ENCODE results near the gene ZSWIM4. TPM values are rescaled to one million over a fixed set of nuclear protein-coding genes. Genes with fewer than 3 reads are reported as not detected.

Gene ZSWIM4
- total and polyA plus RNA-seq, 8 donors: 5.5 to 14.3 (median 7.7) TPM

DNA sequence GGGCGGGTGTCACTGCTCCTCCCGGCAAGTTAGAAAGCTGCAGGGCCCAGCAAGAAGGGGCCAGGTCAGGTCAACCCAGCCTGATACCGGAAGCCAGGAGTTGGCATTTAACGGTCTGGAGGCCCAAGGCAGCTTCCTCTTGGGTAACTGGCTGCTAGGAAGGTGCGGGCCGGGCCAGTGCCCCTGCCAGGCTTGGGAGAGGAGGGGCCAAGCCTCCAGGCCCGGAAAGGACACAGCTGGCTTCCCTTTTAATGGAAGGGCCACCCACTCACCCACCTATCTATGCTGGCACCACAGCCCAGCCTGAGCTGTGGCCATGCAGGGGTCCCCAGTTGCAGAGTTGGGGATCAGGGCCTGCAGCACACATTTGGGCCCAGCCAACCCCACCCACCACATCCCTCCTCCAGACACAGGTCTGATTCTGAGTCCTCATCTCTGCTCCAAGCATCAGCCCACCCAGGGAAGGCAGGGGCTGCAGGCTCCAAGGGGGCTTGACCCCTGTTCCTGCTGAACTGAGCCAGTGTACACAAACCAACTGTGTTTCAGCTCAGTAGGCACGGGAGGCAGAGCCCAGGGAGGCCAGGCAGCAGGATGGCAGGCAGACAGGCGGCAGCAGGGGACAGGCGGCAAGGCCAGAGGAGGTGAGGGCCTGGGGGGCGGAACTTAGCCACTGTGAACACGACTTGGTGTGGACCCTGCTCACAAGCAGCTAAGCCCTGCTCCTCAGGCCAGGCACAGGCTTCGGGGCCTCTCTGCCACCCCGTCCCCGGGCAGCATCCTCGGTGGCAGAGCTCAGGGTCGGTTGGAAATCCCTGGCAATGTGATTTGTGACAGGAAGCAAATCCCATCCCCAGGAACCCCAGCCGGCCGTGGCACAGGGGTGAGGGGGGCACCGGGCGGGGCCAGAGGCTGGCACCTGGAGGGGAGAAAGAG lies 40.8 kb downstream of the ZSWIM4 start:
- Histone ChIP-seq H3K4me3 (peak overlapping the region in 1 of 2 donors; percentile 56), H3K36me3 (peaks cover 0 to 58% of the 10 kb centered on the region in 2 donors), H3K9me3 (no peaks in the 10 kb centered on the region), H3K27me3 (no peaks in the 10 kb centered on the region), H3K27ac (peak overlapping the region; percentile 86 to 99), H3K4me1 (peaks cover 44 to 79% of the 10 kb centered on the region in 2 donors)
- intact Hi-C loops (cut with DNase I): no loop called here
- peak in 2 of 4 donors; percentile 75 to 93 for DNase-seq
- no peak for ATAC-seq
- TF ChIP-seq, protein P1, sequence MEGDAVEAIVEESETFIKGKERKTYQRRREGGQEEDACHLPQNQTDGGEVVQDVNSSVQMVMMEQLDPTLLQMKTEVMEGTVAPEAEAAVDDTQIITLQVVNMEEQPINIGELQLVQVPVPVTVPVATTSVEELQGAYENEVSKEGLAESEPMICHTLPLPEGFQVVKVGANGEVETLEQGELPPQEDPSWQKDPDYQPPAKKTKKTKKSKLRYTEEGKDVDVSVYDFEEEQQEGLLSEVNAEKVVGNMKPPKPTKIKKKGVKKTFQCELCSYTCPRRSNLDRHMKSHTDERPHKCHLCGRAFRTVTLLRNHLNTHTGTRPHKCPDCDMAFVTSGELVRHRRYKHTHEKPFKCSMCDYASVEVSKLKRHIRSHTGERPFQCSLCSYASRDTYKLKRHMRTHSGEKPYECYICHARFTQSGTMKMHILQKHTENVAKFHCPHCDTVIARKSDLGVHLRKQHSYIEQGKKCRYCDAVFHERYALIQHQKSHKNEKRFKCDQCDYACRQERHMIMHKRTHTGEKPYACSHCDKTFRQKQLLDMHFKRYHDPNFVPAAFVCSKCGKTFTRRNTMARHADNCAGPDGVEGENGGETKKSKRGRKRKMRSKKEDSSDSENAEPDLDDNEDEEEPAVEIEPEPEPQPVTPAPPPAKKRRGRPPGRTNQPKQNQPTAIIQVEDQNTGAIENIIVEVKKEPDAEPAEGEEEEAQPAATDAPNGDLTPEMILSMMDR (IDR thresholded peaks at IDR 0.05): no peak

DNA sequence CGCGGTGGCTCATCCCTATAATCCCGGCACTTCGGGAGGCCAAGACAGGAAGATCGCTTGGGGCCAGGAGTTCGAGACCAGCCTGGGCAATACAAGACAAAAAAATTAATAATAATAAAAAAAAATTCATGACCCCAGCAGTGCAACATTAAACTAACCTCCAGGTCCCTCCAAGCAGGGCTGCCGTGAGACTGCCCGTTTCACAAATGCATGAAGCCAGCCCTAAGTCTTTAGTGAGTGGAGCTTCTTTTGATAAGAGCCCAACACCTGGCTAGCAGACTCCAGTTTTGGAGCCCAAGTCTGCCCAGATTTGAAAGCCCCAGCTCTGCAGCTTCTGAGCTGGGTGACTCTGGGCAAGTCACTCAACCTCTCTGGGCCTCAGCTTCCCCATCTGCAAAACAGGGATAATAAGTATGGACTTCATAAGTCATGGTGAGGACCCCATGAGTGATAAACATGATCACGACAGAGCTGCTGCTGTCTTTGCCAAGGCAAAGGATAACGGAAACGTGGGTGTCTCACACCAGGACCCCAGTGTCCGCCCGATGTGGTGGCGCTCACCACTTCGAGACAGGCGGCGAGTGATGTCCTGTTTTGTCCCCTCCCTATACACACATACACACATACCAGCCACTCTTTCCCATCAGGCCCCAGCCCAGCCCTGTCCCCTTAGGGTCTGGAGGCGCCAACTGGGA lies 43.3 kb downstream of the ZSWIM4 start:
- Histone ChIP-seq H3K27me3 (no peaks in the 10 kb centered on the region), H3K9me3 (no peaks in the 10 kb centered on the region), H3K4me3 (peak overlapping the region; percentile 56 to 96), H3K4me1 (peaks cover 50 to 73% of the 10 kb centered on the region in 2 donors), H3K27ac (peak overlapping the region; percentile 98 to 99), H3K36me3 (peaks cover 0 to 51% of the 10 kb centered on the region in 2 donors)
- no peak for DNase-seq
- ATAC-seq: no peak
- TF ChIP-seq, protein P1 (IDR thresholded peaks at IDR 0.05): peak in 1 of 2 donors; percentile 3
- intact Hi-C loops (cut with DNase I): no loop called here

DNA sequence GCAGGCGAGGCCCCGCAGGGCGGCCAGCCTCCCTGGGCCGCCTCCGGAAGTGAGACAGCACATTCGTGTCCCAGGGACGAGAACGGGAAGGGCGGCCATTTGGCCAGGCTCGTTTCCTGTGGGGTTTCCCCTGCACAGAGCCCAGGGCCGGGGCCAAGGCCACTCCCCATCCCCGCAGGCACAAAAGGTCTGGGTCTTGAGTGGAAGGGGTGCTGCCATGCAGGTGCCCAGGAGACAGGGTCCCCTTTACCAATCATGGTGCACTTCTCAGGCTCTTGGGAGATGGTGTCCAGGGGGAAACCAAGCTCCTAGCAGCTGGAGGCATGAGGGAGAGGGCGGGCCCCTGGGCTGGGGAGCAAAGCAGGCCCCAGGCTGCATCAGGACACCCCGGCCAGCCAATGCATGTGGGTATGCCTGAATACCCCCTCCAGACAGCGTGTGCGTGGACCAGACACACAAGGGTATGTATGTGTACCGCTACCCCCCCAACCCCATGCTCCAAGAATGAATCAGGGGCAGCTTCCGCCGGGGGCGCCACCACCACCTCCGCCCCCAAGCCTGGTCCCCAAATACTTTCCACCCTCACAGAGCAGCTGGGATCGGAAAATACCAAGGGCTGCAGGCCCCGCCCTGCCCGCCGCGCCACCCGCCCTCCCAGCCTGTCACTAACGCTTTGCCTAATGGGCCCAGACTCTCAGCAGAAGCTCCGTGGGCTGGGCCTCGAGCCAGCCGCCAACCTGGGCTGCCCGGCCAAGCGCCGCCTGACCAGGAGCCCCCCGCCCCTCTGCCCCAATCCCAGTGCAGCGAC lies 44.1 kb downstream of the ZSWIM4 start:
- Histone ChIP-seq H3K4me1 (peaks cover 46 to 73% of the 10 kb centered on the region in 2 donors), H3K4me3 (peak overlapping the region; percentile 56 to 96), H3K9me3 (no peaks in the 10 kb centered on the region), H3K27me3 (no peaks in the 10 kb centered on the region), H3K27ac (peak overlapping the region; percentile 98 to 99), H3K36me3 (peaks cover 0 to 44% of the 10 kb centered on the region in 2 donors)
- ATAC-seq: peak; percentile 55
- peak in 3 of 4 donors; percentile 88 to 98 (median 92) for DNase-seq
- intact Hi-C loops (cut with DNase I): no loop called here
- TF ChIP-seq, protein P1 (IDR thresholded peaks at IDR 0.05): no peak

DNA sequence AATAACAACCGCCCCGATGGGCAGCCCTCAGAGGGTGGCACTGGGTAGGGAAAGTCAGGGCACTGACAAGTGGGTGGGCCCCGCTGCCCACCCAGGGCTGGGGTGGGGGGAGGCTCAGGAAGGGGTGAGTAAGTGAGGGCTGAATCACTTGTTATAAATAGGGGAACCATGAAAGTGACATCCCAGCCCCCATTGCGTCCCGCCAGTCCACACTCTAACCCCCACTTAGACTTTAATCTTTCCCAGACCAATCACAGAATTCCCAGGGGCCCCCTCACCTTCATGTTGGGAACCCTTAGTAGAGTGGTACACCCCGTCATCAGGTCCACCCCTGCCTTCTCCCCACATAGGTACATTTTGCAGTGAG lies 44.7 kb downstream of the ZSWIM4 start:
- Histone ChIP-seq H3K27me3 (no peaks in the 10 kb centered on the region), H3K4me3 (peak overlapping the region; percentile 56 to 96), H3K4me1 (peaks cover 43 to 73% of the 10 kb centered on the region in 2 donors), H3K36me3 (peaks cover 0 to 38% of the 10 kb centered on the region in 2 donors), H3K9me3 (no peaks in the 10 kb centered on the region), H3K27ac (peak overlapping the region; percentile 98 to 99)
- intact Hi-C loops (cut with DNase I): no loop called here
- ATAC-seq: peak; percentile 3
- TF ChIP-seq, protein P1 (IDR thresholded peaks at IDR 0.05): no peak
- DNase-seq: no peak

Measured in left lung (tissue), 10 donors.